GM18517 (cell line): Measurements from ENCODE around the gene ATXN3L.

Experiments
- ATAC-seq: cut with Tn5 transposase; IDR thresholded peaks from one replicate; pipeline ENCODE4 v1.9.1; 2021; ENCODE audit warnings: mild to moderate bottlenecking, moderate library complexity; ENCODE audit not compliant: unreplicated experiment

ATXN3L gene

GRCh38 chrX:13270360-13270759 is 49.5 kb downstream of the ATXN3L start:
- ATAC-seq: no peak

DNA sequence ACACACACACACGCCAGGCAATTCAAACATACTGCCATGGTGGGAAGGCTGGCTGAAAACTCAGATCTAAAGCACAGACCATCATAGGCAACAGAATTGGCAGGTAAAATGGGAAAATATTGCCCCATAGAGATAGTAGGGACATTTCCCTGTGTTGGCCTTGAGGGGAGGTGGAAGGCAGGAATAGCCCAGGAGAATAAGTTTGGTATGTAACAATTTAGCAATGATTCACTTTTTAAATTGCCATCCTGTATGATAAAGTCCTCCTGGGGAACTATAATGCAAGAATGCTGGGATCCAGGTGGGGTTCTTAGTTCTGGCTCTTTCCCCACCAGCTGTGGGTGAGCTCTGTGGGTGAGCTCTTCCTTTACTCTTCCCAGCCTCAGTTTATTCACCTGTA is 51.0 kb downstream of the ATXN3L start:
- no peak for ATAC-seq
